Neural progenitor cell (in vitro differentiated cells): ENCODE data around the gene KCNJ10.

ENCODE experiments used
- EZH2 ChIP-seq: fragments of 200-600 bp; sonication (generic); IDR thresholded peaks from 2 replicates; pipeline ENCODE4 v1.6.1; 2017; ENCODE audit warnings: antibody characterized with exemption, mild to moderate bottlenecking, moderate library complexity
- TF ChIP-seq, protein P1 (sequence below): fragments of 200-600 bp; sonication (generic); IDR thresholded peaks from 2 replicates; pipeline ENCODE4 v1.5.1; 2017; ENCODE audit warnings: antibody characterized with exemption, mild to moderate bottlenecking

DNA sequence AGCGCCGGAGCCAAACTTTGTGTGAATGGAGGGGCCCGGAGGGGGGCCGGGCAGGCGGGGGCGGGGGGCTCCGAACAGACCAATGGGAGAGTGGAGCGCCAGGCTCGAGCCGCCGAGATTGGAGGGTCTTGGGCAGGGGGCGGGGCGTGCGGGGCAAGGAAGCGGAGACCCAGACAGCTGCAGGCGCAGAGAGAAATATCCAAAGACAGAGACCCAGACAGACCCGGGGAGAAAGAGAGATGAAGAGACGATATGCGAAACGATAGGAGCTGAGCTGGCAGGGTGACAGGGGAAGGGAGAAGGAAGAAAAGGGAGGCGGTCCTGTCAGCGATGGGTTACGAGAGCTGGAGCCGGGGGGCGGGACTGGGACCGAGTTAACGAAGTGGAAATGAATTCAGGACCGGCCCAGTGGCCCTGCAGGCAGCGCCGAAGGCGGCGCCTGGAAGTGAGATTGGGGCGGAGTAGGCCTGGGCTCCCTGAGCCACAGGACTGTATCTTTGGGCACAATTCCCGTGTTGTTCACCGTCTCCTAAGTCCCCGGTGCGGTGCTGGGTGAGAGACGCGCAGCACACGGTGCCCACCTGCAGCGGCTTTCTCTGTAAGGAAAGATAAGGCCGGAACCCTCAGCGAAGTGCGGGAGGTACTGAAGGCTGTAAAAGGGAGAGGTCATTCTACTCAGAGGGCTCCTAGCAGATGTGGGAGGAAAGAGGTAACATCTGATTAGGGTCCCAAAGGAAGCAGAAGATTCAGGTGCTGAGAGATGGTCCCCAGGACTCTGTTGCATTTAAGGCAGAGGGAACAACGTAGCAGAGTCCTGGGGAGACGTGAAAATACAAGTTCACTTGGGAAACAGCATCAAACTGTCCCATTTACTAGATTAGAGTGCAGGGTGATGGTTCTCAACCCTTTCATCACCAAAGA is 543 bp upstream of the KCNJ10 start:
- peak; percentile 39 for TF ChIP-seq EZH2
- TF ChIP-seq, protein P1, sequence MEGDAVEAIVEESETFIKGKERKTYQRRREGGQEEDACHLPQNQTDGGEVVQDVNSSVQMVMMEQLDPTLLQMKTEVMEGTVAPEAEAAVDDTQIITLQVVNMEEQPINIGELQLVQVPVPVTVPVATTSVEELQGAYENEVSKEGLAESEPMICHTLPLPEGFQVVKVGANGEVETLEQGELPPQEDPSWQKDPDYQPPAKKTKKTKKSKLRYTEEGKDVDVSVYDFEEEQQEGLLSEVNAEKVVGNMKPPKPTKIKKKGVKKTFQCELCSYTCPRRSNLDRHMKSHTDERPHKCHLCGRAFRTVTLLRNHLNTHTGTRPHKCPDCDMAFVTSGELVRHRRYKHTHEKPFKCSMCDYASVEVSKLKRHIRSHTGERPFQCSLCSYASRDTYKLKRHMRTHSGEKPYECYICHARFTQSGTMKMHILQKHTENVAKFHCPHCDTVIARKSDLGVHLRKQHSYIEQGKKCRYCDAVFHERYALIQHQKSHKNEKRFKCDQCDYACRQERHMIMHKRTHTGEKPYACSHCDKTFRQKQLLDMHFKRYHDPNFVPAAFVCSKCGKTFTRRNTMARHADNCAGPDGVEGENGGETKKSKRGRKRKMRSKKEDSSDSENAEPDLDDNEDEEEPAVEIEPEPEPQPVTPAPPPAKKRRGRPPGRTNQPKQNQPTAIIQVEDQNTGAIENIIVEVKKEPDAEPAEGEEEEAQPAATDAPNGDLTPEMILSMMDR, result no peak
